Left ventricle myocardium superior (tissue), 1 donor: ENCODE results near the gene RXFP2. TPM values are rescaled to one million over a fixed set of nuclear protein-coding genes. Genes with fewer than 3 reads are reported as not detected.

Source experiments
- ATAC-seq: fragments of 200-7000 bp; cut with Tn5 transposase; one replicate; pipeline ENCODE4 v1.9.1; 2020; ENCODE audit warnings: mild to moderate bottlenecking, moderate library complexity
- DNase-seq: peaks from one replicate; pipeline ENCODE4 v3.0.0-alpha.2; 2020
- intact Hi-C: fragments of 100-400 bp; cut with micrococcal nuclease; formaldehyde crosslinking; loops from one replicate; pipeline ENCODE4 v1.11.0; 2022
- total RNA-seq: library from RNA; stranded (reverse); fragmentation: NEBNext Ultra II Directional; extraction: Animal tissue kit (Norgen Biotek cat#: 25700); gene quantifications from one replicate; pipeline ENCODE4 v1.2.1, GENCODE V29; 2021
- donor health status: DM: no; HTN: yes; CAD: no; lungs with severe emphysema.

The RXFP2 gene
- total RNA-seq, 1 donor from 2014 or later, result not detected

DNA sequence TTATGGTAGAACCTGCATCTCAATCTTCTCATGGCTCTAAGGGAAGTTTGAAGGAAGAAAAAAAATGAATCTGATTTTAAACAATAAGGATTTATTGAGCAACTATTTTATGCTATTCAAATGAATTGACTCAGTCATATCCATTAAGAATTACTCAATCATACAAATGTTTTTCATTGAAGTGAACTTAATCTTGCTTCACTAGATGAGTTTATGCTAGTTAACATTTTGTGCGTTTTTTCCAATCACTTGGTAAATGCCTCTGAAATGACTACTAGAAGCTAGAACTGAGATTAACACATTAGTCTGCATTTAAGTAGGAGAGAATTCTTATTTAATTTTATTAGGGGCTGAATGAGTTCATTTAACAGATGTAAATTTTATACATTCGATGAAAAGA, 25.2 kb downstream of the RXFP2 start:
- no peak for DNase-seq
- intact Hi-C loops, result no loop called here
- no peak for ATAC-seq

DNA sequence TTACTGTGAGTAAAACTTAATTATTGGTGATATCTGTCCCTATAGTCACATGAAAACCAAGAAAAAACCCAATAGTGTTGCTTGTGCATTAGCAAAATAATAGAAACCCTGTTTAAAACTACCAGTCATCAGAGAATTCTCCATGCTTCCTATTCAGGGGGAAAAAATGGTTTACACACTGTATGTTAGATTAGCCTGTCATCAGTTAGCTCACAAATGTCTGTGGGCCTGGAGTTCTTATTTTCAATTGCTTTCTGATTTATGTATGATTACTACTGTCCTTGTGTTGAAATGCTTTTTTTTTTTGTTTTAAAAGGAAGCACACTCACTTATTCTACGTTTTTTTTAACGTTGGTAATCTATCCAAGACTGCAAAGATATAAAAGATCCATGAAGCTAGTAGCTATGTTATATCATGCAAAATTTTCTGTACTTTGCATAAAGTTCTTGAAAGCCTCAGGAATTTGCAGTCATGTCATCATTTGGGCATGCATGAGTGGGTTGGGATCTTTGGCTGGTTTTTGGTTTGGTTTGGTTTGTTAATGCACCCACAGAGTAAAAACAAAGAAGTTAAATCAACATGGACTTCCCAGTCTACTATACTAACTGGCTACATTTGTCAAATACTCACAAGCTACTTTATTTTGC, 25.9 kb downstream of the RXFP2 start:
- intact Hi-C loops, result no loop called here
- DNase-seq (no peak), ATAC-seq (no peak)

DNA sequence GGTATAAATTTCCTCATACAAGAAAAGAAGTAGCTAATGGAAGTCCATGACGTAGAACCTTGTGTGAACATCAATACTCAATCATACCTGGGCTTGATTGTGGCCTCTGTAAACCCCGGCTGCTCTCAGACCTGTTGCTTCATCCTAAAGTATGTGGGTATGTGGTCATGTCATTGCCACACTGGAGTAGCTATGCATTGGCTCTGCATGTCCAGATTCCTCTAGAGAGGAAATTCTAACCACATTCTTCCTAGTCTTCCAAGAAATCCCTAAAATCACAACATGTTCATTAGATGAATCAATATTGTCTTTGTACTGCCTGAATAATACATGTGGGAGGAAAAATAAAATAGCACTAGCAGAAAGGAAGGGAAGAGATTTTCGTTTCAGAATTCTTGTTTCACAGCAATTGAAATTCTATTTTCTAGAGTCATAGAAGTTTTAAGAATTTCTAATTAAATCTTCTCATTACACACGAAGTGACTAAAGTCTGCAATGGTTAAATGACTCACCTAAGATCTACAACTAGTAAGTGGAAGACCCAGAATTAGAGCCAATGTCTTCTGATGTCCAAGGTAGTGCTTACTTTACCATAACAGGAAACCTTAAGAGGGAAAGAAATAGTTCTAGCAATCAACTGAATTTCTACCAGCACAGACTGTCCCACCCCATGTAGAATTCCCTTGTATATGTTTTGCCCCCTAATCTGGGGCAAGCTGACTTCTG, 28.0 kb downstream of the RXFP2 start:
- intact Hi-C loops, result no loop called here
- ATAC-seq, result no peak

DNA sequence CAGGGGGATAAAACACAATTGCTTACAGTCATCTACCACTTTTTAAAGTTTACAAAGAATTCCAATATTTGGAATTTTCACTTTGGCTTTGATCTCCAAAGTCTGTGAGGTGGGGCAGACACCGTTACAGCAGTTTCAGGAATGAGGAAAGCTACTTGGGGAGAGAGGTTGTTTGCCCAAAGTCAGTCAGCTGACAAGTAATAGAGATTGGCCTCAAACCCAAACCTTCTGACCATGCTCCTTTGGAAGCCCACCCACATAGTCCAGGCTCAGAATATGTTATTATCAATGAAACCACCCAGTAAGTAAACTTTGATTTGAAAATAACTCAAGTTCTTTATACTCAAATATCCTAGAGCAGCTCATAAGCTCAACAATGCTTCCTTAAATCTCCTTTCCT, 29.0 kb downstream of the RXFP2 start:
- DNase-seq (no peak), ATAC-seq (no peak)
- intact Hi-C loops, result no loop called here

More for the DNA sequence above, 28.0 kb downstream of the RXFP2 start:
- no peak for DNase-seq

DNA sequence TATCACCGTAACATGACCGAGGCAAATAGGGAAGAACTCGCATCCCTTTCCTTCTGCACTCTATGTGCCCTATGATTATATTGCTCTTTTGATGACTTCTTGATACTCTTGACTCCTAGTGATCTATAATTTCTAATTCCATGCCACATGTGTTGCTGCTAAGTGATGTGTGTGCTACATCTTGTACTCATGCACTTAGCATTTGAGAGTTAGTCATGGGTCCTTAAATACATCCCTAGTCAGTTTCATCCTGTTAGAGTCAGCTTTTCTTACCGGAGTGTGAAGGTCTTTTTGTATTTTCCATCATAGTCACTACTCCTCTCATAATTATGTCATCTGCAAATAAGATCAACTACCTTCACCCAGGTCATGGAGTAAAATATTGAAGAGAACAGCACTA, 30.2 kb downstream of the RXFP2 start:
- ATAC-seq, result no peak
- intact Hi-C loops, result no loop called here
- DNase-seq, result no peak

GRCh38 chr13:31772231-31772630, 32.9 kb downstream of the RXFP2 start:
- ATAC-seq, result no peak
- no peak for DNase-seq
- intact Hi-C loops, result no loop called here

- intact Hi-C loops, result no loop called here
- no peak for ATAC-seq
- DNase-seq, result no peak
Observed at GRCh38 chr13:31773538-31773937, 34.2 kb downstream of the RXFP2 start.

- intact Hi-C loops, result no loop called here
- DNase-seq (no peak), ATAC-seq (no peak)
Observed at GRCh38 chr13:31774186-31774750, 34.9 kb downstream of the RXFP2 start.

DNA sequence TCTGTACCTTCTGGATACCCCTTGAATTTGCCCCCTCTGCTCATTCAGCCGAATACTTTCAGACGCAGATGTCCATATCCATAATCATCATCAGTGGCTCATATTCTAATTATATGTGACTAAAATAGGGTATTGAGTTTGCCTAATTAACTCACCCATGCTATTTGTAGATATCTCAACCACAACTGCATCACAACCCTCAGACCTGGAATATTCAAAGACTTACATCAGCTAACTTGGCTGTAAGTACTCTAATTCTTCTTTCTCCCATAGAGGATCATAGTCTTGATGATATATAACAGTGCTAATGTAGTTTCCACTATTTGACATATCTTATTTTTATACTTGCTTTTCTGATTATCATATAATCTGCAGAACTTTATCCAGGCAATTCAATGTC, 35.8 kb downstream of the RXFP2 start:
- ATAC-seq, result no peak
- intact Hi-C loops, result no loop called here
- no peak for DNase-seq

GRCh38 chr13:31775686-31776085, 36.4 kb downstream of the RXFP2 start:
- intact Hi-C loops, result no loop called here
- DNase-seq (peak; percentile 50), ATAC-seq (peak; percentile 96)

- intact Hi-C loops, result no loop called here
- DNase-seq, result no peak
- no peak for ATAC-seq
Observed at GRCh38 chr13:31781064-31781463, 41.7 kb downstream of the RXFP2 start.

DNA sequence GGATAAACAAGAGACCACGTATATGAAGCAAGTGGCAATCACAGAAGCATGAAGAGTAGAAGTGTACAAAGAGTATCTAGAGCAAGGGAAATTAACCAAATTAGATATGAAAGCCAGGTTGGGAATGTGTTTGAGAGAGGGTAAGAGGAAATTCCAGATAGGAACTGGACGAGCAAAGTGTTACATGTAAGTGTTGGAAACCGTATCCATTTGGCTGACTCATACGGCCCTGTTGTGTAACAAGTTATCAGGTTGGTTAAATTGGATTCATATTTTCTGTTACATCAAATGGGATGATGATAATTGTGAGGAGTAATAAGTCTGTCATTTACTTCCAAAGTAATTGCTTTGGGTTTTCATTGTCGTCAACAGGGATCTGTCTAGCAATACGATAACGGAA, 46.7 kb downstream of the RXFP2 start:
- intact Hi-C loops, result no loop called here
- DNase-seq (no peak), ATAC-seq (peak; percentile 92)

DNA sequence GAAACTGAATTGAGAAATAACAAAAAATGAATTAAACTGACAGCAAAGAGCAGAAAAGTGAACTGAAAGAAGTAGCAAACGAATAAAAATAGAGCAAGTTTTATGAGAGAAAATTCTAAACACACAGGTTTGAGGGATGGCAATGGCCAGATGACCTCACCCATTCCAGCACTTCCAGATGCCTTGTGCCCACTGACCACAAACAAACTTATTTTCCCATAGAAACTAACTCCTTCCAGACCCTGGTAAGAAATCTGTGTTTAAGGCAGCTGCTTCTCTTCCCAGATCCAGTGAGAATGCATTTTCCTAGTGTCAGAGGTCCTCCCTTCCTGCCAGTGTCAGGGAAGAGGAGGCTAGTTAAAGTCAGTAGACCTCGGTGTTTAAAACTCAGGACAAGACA, 51.7 kb downstream of the RXFP2 start:
- intact Hi-C loops, result no loop called here
- ATAC-seq (no peak), DNase-seq (no peak)

DNA sequence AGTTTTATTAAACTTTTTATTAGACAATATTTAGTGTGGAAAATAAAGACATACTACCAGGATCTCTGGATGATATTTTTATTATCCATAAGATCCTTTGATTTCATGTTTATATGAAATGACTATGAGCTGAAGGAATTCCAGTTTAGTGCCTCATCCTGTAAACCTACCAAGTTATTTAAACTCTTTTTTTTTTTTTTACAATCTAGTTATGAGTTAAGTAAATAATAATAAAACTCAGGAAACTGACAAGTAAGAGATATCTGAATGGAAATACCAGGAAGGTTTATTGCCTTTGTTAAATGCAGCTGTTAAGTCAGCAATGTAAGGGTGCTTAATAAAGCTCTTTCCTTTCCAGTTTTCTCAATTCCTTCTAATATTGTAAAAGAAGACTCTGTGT, 53.9 kb downstream of the RXFP2 start:
- no peak for ATAC-seq
- intact Hi-C loops, result no loop called here
- DNase-seq, result no peak

- intact Hi-C loops, result no loop called here
- ATAC-seq, result peak; percentile 73
- DNase-seq, result no peak
Observed at GRCh38 chr13:31794452-31794851, 55.1 kb downstream of the RXFP2 start.

DNA sequence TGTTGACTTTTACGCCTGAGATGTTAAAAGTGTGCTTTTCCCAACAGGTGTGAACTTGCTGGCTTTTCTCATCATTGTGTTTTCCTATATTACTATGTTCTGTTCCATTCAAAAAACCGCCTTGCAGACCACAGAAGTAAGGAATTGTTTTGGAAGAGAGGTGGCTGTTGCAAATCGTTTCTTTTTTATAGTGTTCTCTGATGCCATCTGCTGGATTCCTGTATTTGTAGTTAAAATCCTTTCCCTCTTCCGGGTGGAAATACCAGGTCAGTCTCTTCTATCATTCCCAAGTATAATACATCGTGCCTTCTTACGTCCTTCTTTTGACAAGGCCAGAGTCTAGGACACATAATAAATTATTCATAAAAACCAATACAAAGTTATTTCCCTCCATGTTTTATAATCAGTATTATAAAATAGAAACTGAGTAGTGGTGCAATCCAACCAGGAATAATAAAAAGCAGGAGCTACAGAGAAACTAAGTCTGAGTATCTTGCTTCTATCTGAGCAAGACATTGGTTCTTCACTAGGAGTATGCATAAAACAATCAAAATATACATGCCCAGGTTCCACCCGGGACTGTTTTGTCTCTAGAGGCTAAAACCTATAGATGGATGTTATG, 57.9 kb downstream of the RXFP2 start:
- peak; percentile 47 for ATAC-seq
- intact Hi-C loops, result no loop called here

DNA sequence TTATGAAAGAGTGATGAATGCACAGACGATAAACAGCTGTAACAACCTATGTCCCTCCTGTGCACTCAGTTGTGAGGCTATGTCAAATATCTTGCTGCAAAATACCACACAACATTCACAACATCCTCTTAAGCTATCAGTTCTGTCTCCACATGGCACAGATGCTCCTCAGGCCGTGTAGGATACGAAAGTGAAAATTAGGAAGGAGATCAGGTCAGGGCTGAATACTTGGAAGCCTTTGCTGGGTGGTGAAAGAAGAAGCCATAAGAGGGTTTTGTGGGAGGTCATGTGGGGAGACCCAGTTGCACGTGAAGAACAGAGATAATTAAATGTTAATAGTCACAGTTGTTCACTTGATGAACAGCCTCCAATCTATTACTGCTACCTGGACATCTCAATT, 58.9 kb downstream of the RXFP2 start:
- intact Hi-C loops, result no loop called here
- DNase-seq (no peak), ATAC-seq (no peak)

More for the DNA sequence above, 57.9 kb downstream of the RXFP2 start:
- no peak for DNase-seq

- no peak for DNase-seq
- intact Hi-C loops, result no loop called here
- no peak for ATAC-seq
Observed at GRCh38 chr13:31801088-31801487, 61.8 kb downstream of the RXFP2 start.

GRCh38 chr13:31803311-31803710, 64.0 kb downstream of the RXFP2 start:
- DNase-seq (no peak), ATAC-seq (no peak)
- intact Hi-C loops, result no loop called here

- DNase-seq (no peak), ATAC-seq (no peak)
- intact Hi-C loops, result no loop called here
Observed at GRCh38 chr13:31805841-31806240, 66.5 kb downstream of the RXFP2 start.
